Measurements from ENCODE around the gene NAB2.
"Not testable (repeated sequence)": the region's sequence is repeated elsewhere in the genome, so short reads cannot be mapped to it uniquely, and the experiment has no call there.

Gene NAB2

DNA sequence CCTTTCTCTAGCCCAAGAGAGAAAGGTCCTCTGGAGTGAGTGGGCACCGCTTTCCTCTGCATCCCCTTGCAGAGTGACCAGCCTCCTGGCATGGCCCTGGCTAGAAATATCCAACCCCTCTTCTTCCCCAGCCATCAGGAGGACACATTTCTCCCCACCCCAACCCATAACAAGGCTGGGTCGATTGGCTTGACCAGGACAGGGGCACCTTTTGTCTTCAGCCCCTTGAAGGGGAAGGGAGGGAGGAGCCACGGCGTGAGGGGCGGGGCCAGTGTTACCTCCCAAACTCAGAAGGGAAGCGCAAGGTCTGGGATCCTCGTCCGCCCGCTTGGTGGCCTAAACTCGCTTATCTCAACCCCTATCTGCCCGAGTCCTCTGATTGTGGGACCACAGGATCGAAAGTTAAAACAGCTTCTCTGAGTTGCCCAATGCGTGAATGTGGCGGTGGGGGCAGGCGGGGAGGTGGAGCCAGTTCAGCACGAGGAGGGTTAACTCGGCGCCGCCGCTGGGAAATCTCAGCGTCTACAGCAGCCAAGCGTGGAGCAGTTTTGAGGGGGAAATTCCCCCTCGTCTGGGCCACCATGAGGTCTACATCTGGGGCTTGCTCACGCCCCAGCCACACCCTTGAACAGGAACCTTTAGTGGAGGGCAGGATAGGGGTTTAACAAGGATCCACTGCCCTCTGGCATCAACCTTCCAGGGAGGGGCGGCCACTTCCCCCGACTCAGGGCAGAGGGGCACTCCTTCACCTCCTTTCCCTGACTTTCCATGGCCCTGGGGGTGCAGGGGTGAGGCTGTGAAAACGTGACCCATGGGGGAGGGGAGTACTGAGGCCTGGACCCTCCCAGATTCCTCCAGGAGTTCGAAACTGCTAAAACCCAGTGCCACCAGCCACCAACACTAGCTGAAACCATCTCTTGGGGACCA, 21.5 kb downstream of the NAB2 start:
- DNase-seq (ENCODE audit: low spot score): peak; percentile 67

DNA sequence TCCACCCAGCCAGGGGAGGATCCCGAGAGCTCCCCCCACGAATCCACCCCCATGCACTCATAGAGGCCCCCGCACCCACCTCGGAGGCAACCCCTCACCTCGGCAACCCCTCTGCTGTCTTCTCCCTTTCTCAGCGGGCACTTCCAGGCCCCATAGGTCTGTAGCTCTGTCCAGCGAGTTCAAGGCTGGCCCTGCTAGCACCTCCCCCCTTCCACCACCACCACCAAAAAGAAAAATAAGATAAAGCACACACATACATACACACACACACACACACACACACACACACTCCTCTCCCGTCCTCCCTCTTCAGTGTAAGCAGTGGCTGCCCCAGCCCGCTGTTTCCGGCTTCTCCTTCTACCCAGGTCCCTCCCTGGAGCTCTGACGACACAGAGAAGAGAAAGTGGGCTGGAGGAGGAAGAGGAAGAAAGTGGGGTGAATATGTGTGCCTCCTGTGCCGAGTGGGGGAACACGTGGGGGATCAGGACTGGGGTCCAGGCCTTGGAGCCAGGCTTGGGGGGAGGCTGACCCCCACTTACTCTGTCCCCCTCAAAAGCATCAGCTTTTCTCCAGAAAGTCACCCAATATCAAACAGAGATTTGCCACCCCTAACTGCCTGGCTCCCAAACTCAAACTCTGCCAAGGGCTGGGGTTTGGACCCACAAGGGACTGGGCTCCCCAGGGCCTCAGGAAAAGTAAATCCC, 22.3 kb downstream of the NAB2 start, which contains the start of gene STAT6:
Gene STAT6 (minus strand): TSS at position 332 of the 704 bp plus-strand sequence. CDS start 3,084 bp downstream, outside the sequence.
- DNase-seq (ENCODE audit: low spot score): peak; percentile 81

DNA sequence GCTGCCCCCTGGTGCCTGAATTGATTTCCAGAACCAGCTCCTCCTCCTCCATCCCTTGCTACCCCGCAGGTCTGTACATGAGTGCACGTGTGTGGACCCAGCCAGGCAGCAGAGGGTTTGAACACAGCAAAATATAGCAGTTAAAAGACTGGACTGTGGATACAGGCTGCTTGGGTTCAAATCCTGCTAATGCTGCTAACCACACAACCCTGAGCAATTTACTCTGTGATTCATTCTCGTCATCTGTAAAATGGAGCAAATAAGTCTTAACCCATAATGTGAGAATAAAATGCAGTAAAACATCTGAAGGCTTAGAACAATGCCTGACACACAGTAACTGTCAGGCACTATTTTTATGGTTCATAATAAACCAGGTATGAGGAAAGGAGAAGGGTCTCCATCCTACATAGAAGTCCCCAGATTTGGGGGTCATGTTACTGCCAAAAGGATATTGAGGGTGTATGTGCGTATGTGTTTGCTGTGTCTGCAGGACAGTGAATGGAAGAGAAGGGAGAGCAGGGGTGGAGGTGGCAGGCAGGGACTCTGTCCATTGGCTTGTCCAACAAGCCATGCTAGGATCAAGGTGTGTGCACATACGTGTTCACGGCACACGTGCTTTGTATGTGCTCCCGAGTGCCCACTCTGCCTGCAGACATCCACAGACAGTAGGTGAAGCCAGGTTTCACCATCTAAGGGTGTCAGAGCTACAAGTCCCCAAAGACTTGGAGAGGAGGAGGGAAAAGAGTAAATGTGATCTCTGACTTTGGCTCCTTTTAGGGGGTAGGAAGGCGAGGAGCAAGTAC, 23.8 kb downstream of the NAB2 start:
- DNase-seq (ENCODE audit: low spot score): no peak

DNA sequence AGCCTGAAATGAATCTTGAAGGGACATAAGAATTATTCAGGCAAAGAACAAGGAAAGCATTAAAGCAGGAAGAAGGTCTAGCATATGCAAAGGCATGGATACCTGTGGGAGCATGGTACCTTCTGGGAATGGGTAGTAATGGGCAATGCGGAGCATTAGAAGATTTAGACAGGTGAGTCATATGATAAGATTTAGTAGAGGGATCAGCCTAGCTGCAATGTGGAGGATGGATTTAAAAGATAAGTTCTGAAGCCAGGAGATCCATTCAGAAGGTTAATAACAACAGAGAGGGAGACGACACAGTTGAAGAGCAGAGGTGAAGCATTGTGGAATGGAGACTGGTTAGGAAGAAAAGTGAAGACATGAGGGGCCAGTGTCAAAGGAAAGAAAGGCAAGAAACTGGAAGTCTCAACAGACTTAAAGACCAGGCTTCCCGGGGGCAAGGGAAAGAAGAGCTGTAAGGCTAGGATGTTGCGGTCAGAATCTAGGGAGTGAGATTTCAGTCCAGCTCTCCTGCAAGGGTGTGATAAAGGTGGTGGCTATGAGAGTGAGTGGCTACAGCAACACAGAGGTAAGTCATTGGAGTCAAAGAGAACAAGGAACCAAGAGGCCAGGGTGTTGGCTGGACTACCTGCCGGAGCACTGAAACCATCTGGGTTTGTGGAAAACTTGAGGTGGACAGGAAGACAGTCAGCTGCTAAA, 27.8 kb downstream of the NAB2 start:
- DNase-seq (ENCODE audit: low spot score): no peak

DNA sequence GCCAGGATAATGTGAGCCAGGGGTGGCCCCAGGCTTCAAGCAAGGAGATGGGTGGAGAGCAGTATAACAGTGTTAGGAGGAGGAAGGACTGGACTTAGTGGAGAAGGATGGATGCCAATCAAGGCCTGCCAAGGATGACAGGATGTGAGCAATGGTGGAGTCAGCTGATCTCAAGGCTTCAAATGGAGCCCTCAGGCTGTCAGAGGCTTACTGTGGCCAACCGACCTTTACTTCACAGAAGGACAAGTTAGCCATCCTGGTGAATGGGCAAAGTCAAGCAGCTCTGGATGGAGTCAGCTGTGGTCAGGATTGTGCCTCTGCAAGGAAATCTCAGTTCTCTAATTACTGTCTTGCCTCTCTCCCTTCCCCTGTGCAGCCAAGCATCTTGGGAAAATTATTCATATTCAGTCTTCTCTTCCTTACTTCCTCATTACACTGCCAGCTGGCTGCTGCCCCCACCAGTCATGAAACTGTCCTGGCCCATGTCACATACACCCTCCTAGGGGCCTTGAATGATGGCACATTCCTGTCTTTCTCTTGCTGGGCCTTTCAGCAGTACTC, 29.9 kb downstream of the NAB2 start:
- no peak for DNase-seq (ENCODE audit: low spot score)

DNA sequence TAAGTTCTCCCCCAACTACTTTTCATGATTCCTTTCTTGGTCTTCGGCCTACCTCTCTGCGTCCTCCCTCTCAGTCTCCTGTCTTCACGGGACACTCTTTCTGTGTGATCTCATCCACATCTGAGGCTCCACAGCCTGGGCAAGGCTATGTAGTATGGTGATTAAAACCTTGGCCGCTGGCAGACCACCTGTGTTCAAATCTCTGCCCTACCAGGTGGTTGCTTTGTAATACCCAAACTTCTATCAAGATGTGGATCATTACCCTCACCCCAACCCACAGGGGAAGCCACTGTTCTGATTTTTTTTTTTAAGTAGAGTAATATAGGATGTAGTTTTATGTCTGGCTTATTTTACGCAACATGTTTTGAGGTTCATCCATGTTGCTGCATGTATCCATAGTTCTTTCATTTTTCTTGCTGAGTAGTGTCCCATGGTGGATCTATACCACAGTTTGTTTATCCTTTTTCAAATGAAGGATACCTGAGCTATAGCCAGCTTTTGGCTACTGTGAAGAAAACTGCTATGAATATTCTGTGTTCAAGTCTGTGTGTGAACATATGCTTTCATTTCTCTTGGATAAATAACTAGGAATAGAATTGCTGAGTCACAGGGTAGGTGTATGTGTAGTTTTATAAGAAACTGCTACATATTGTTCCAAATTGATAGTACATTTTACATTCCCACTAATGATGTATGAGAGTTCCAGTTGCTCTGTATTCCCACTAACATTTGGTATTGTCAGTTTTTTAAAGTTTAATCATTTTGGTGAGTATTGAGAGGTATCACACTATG, 30.6 kb downstream of the NAB2 start:
- no peak for DNase-seq (ENCODE audit: low spot score)

DNA sequence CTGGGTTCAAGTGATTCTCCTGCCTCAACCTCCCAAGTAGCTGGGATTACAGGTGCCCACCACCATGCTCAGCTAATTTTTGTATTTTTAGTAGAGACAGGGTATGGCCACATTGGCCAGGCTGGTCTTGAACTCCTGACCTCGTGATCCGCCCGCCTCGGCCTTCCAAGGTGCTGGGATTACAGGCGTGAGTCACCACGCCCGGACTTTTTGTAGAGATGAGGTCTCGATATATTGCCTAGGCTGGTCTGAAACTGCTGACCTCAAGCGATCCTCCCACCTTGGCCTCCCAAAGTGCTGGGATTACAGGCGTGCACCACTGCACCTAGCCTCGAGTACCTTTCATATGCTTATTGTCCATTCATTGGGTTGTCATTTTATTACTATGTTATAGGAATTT, 31.8 kb downstream of the NAB2 start:
- DNase-seq (ENCODE audit: low spot score): not testable (repeated sequence)

DNA sequence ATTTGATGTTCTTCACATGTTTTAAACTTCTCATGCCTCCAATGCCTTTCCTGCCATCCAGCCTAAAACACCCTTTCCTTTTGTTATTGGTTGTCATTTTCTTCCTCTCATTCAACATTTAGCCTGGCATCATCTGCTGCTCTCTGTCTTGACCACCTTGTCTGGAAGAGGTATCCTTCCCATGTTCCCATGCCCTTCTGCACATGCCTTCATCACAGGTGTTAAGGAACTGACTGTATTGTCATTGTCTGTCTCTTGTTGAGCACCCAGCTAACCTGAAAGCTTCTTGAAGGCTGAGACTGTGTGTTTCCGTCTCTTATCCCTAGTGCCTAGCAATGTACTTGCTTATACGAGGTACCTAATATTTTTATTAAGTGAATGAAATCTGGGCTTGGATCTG, 34.9 kb downstream of the NAB2 start:
- DNase-seq (ENCODE audit: low spot score): no peak

DNA sequence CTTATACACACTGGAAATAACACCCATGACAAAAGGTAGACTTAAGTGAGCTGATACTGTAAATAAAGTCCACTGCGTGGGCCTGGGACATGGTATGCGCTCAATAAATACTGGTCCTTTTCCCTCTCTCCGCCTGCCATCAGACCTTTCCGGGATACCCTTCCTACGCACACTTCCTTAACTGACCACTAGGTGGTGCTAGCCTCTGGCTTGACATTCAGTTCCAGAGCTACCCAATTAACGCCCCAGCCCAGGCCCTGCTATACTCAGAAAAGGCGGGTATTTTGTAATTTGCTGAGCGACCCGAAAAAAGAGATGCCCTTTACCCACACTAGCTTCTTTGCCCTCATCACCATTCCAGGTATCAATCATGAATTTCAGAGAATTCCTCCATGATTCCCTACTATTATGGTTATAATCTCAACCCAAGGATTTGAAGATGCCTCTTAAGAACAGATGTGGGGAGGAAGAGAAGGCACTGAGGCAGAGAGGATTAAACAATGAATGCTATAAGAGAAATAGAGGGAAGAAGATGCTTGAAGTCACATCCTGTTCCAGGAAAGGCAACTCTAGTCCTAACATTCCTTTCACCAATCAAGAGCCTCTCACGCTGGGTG, 35.5 kb downstream of the NAB2 start:
- peak; percentile 87 for DNase-seq (ENCODE audit: low spot score)

DNA sequence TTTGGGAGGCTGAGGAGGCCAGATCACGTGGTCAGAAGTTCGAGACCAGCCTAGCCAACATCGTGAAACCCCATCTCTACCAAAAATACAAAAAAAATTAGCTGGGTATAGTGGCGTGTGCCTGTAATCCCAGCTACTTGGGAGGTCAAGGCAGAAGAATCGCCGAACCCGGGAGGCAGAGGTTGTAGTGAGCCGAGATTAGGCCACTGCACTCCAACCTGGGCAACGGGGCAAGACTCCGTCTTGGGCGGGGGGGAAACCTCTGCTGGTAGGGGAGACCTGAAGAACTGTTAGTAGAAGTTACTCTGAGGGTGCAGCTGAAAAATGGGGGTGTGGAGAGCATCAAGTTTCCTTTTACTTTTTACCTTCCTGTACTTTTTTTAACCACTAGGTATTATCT, 37.1 kb downstream of the NAB2 start:
- DNase-seq (ENCODE audit: low spot score): no peak

DNA sequence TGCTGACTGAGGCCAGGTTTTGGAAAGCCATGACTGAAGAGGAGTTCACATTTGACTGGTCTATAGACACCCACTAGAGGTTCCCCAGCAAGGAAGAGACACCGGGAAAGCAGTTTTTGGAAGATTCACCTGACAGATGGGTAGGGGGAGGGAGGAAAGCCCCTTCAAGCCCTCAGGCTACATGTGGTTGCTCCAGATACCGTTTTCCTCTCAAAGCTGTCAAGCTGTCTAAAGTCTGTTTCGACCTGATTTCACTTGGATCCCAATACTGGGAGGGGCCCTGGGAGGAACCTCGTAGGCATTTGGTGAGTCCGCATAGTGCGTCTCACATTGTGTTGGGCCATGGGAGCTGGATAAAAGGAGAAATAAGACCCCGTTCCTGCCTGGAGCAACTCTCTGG, 37.6 kb downstream of the NAB2 start:
- peak; percentile 51 for DNase-seq (ENCODE audit: low spot score)

DNA sequence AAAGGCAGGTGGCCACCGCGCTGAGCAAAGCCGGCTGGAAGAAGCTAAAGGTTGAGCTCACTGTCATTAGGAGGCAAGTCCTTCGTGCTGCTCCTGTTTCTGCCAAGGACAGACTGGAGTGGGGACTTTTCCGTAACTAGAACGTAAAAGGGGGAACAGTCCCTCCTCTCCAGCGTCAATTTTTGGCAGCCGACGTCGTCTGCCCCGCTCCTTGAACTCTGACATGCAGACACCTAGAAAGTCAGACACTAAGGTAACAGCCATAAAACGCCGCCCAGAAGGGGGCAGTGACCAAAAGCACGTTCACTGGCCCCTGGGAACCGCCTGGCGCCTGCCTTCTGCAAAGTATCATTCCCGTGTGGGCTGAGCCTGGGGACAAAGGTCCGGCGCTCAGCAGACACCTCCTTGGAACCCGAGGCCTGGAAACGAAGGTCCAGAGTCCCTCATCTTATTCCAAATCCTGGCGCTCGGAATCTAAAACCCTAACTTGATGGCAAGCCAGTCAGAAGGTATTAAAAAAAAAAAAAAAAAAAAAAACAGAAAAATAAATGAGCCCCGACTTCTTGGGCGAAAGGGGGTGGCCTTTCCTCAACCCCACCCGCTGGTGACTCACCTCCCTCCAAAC, 38.3 kb downstream of the NAB2 start:
- DNase-seq (ENCODE audit: low spot score): peak; percentile 70

DNA sequence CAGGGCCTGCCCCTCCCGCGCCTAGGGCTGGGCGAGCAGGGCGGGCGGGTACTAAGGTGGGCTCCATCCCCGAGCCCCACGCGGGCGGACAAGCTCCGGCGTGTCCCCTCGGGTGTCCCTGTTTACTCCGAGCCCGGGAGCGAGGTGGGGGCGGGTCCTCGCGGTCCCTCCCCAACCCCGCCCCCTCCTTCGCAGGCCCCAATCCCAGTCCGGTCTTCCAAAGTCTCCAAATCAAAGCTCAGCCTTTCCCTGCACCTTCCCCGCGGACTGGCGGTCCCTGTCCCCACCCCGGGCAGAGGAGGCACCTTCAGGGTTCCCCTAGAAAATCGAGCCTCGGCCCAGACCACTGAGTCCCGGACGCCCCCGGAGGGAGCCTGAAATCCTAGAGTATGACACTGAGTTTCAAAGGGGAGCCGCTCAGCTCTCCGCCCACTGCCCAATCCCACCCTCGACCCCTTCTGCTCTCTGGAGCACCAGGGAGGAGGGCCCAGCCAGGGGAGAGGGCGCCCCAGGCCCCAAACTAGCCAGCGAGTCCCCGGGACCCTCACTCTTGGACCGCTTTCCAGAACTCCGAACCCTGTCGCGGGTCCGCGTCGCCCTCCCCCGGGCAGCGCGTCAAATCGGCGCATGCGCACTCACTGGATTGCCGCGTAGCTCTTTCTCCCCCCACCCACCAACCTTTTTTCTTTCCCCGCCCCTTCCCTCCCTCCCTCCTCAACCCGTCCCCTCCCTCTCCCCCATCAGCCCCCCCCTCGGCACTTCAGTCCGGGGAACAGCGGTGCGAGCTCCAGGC, 39.0 kb downstream of the NAB2 start, which contains the start of gene LRP1:
Gene LRP1 (plus strand): TSS at position 758 of the 793 bp plus-strand sequence. CDS start 482 bp downstream, outside the sequence.
- DNase-seq (ENCODE audit: low spot score): peak; percentile 51

DNA sequence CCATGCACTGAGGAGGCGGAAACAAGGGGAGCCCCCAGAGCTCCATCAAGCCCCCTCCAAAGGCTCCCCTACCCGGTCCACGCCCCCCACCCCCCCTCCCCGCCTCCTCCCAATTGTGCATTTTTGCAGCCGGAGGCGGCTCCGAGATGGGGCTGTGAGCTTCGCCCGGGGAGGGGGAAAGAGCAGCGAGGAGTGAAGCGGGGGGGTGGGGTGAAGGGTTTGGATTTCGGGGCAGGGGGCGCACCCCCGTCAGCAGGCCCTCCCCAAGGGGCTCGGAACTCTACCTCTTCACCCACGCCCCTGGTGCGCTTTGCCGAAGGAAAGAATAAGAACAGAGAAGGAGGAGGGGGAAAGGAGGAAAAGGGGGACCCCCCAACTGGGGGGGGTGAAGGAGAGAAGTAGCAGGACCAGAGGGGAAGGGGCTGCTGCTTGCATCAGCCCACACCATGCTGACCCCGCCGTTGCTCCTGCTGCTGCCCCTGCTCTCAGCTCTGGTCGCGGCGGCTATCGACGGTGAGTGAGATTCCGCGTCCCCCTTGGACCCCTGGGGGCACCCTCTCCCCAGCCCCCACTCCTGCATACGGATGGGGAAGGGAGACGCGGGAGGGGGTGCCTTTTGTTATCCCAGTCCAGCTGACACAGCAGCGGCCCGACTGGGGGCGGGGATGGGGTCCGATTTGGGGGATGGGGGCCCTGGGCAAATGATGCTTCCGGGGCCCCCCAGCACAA, 39.8 kb downstream of the NAB2 start:
- DNase-seq (ENCODE audit: low spot score): no peak

DNA sequence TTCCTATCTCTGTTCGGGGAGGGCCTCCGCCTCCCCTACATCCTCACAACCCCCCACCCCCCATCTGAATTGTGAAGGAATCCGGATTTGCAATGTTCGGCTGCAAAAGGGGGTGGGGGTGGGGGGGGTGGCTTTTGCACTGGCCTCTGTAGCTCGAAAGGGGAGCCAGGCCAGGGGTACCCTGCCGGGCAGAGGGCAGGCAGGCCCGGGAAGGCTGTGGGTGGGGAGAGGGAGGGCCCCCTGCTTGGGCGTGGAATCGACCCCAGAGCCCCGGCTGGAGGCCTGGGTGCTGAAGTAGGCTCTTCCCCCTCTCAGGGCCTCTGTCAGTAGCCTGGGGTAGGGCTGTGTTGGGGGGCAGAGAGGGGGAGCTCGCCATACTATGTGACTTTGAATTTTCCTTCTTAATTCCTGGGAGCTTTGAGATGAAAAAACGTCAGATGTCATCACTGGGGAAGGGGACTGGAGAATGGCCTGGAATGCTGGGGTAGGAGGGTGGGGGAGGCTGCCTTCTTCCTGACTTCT, 40.5 kb downstream of the NAB2 start:
- no peak for DNase-seq (ENCODE audit: low spot score)

DNA sequence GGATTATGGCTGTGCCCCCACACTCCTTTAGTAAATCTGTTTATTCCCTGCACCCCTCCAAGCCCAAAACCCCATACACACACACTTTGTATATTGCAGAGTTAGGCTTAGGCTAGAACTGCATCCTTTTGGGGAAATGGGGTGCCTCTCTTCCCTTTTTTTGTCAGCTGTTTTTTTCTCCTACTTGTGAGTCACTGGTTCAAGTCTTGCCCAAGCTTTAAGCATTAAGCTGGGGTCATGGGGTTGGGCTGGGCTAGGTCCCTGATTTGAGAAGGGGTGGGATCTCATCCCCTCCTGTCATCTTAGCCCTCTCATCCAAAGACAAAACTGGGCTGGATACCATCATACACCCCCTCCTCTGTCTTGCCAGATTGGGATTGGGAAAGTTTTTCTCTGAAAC, 41.0 kb downstream of the NAB2 start:
- DNase-seq (ENCODE audit: low spot score): no peak

DNA sequence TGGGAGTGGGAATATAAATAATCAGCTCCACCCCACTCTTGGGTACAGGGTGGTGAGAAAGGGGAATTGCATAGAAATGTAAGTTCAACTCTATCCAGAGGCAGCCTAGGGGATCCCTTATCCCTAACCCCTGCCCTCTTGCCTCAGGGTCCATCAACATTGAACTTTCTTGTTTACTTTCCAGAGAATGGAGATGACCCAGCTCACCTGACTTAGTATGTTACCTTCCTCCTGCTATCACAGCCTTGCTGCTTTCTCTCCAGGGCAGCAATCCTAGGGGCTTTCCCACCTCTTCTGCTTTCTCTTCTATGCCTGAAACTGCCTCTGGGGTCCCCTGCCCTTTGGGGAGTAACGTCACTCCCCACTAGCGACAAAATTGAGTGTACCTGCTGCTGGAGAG, 42.0 kb downstream of the NAB2 start:
- DNase-seq (ENCODE audit: low spot score): no peak

All from hematopoietic multipotent progenitor cell treated with erythropoietin and hydrocortisone succinate and interleukin-3 and kit ligand, for 15 days (in vitro differentiated cells).